ENCODE measurements around the gene OTUD5. TPM values are rescaled to one million over a fixed set of nuclear protein-coding genes. Genes with fewer than 3 reads are reported as not detected.

OTUD5 gene
- total and polyA plus RNA-seq, 7 donors: 17.5 to 38.7 (median 28.3) TPM

- no peaks in the 10 kb centered on the region for H3K4me1 ChIP-seq
- H3K36me3 ChIP-seq (ENCODE audit: insufficient read depth in 1 of 2, low read depth in 1 of 2): no peaks in the 10 kb centered on the region
- no peak overlapping the region for H3K27ac ChIP-seq
- intact Hi-C loops (cut with DNase I): no loop called here
- WGBS, 3 donors: 87 to 95% (median 94%) methylated on average over 9 to 14 of the region's 14 CpGs
- DNase-seq: no peak
- TF ChIP-seq CTCF (IDR thresholded peaks at IDR 0.05): no peak
- no peak for ATAC-seq
- H3K4me3 ChIP-seq: no peak overlapping the region
- H3K9me3 ChIP-seq: no peaks in the 10 kb centered on the region
- H3K27me3 ChIP-seq (ENCODE audit: insufficient read depth in 3 of 3, low read length in 2 of 3): peaks cover 0 to 4% (median 0%) of the 10 kb centered on the region in 3 donors
Observed at GRCh38 chrX:48965959-48966358, 8.6 kb upstream of the OTUD5 start.

- DNase-seq (no peak), ATAC-seq (no peak)
- no peak overlapping the region for H3K4me3 ChIP-seq
- TF ChIP-seq CTCF (IDR thresholded peaks at IDR 0.05): no peak
- 45 to 77% (median 56%) methylated on average over 3 to 5 of the region's 5 CpGs for WGBS, 3 donors
- intact Hi-C loops (cut with DNase I): no loop called here
- H3K27ac ChIP-seq: no peak overlapping the region
- H3K36me3 ChIP-seq (ENCODE audit: insufficient read depth in 1 of 2, low read depth in 1 of 2): no peaks in the 10 kb centered on the region
- no peaks in the 10 kb centered on the region for H3K27me3 ChIP-seq (ENCODE audit: insufficient read depth in 3 of 3, low read length in 2 of 3)
- H3K4me1 ChIP-seq: no peaks in the 10 kb centered on the region
- H3K9me3 ChIP-seq: no peaks in the 10 kb centered on the region
Observed at GRCh38 chrX:48961585-48962091, 4.2 kb upstream of the OTUD5 start.

GRCh38 chrX:48960291-48960690 lies 2.9 kb upstream of the OTUD5 start:
- no peak for DNase-seq
- no peak for ATAC-seq
- Histone ChIP-seq H3K4me1 (peaks cover 6% of the 10 kb centered on the region), H3K27me3 (ENCODE audit: insufficient read depth in 3 of 3, low read length in 2 of 3) (no peaks in the 10 kb centered on the region), H3K9me3 (no peaks in the 10 kb centered on the region), H3K36me3 (ENCODE audit: insufficient read depth in 1 of 2, low read depth in 1 of 2) (peaks cover 0 to 4% of the 10 kb centered on the region in 2 donors), H3K27ac (no peak overlapping the region), H3K4me3 (no peak overlapping the region)
- TF ChIP-seq CTCF (IDR thresholded peaks at IDR 0.05): no peak
- WGBS, 3 donors: 88 to 92% (median 91%) methylated on average over 2 of the region's 2 CpGs
- intact Hi-C loops (cut with DNase I): no loop called here

GRCh38 chrX:48958635-48959094 lies 1.3 kb upstream of the OTUD5 start:
- intact Hi-C loops (cut with DNase I): loop anchor here in 1 of 2 donors (5.0 kb wide), 1 partner anchor 36 kb away; no protein-coding TSS in a partner anchor
- Histone ChIP-seq H3K36me3 (ENCODE audit: insufficient read depth in 1 of 2, low read depth in 1 of 2) (peaks cover 0 to 4% of the 10 kb centered on the region in 2 donors), H3K4me3 (peak overlapping the region; percentile 76), H3K9me3 (no peaks in the 10 kb centered on the region), H3K4me1 (peaks cover 6% of the 10 kb centered on the region), H3K27me3 (ENCODE audit: insufficient read depth in 3 of 3, low read length in 2 of 3) (no peaks in the 10 kb centered on the region), H3K27ac (peak overlapping the region; percentile 93)
- WGBS, 3 donors: 0 to 37% (median 0%) methylated on average over 18 to 21 of the region's 21 CpGs
- no peak for TF ChIP-seq CTCF (IDR thresholded peaks at IDR 0.05)
- ATAC-seq (peak; percentile 13 to 63 (median 34)), DNase-seq (peak; percentile 47 to 82)
